Left lung (tissue), 10 donors: ENCODE measurements around the gene IFITM1. TPM values are rescaled to one million over a fixed set of nuclear protein-coding genes. Genes with fewer than 3 reads are reported as not detected.

Source experiments
- ATAC-seq: fragments of 200-7000 bp; cut with Tn5 transposase; one replicate; pipeline ENCODE4 v1.9.1; 2020; ENCODE audit warnings: moderate library complexity
- DNase-seq, 4 donors: peaks; one replicate each; pipeline ENCODE4 v3.0.0-alpha.2; 2013 to 2020
- H3K27ac ChIP-seq, 2 donors: fragments of 200-600 bp; sonication (generic) in 1 of 2; one replicate each; pipeline versions ENCODE4 v1.5.0 to v1.8.0; 2020 to 2021
- H3K27me3 ChIP-seq, 2 donors: fragments of 200-600 bp; sonication (generic) in 1 of 2; one replicate each; pipeline versions ENCODE4 v1.5.0 to v1.8.0; 2020 to 2021
- H3K36me3 ChIP-seq, 2 donors: fragments of 200-600 bp; sonication (generic) in 1 of 2; one replicate each; pipeline versions ENCODE4 v1.5.0 to v1.8.0; 2020 to 2021
- H3K4me1 ChIP-seq, 2 donors: fragments of 200-600 bp; one replicate each; pipeline ENCODE4 v1.8.0; 2021
- H3K4me3 ChIP-seq, 2 donors: fragments of 200-600 bp; sonication (generic) in 1 of 2; one replicate each; pipeline versions ENCODE4 v1.5.0 to v1.8.0; 2020 to 2021; ENCODE audit warnings: mild to moderate bottlenecking in 1 of 2
- H3K9me3 ChIP-seq, 2 donors: fragments of 200-600 bp; sonication (generic) in 1 of 2; one replicate each; pipeline versions ENCODE4 v1.5.0 to v1.8.0; 2020 to 2021
- intact Hi-C, 2 donors: fragments of 100-400 bp; cut with DNase I; formaldehyde crosslinking; loops; one replicate each; pipeline versions ENCODE4 v1.11.2 to v1.14.2; 2022
- polyA plus RNA-seq, 6 donors: library from polyadenylated mRNA; unstranded; fragments of 120-200 nt; gene quantifications; one replicate each; pipeline ENCODE4 v1.2.1, GENCODE V29; 2013; ENCODE audit not compliant: insufficient read length in 6 of 6
- total RNA-seq, 2 donors: library from RNA; stranded (reverse); fragmentation: NEBNext Ultra II Directional; extraction: Animal tissue kit (Norgen Biotek cat#: 25700); gene quantifications; one replicate each; pipeline ENCODE4 v1.2.1, GENCODE V29; 2021
- TF ChIP-seq, protein P1 (sequence below), 2 donors: fragments of 200-600 bp; sonication (generic) in 1 of 2; IDR thresholded peaks; one replicate each; pipeline versions ENCODE4 v1.5.0 to v1.8.0; 2021; ENCODE audit warnings: antibody characterized with exemption in 2 of 2
- donor health status: DM: no; HTN: yes; CAD: no.
- donor health status: DM: no; HTN: no; CAD: no.

IFITM1 gene
- total and polyA plus RNA-seq, 8 donors, result 6.3 to 149 (median 14.5) TPM

DNA sequence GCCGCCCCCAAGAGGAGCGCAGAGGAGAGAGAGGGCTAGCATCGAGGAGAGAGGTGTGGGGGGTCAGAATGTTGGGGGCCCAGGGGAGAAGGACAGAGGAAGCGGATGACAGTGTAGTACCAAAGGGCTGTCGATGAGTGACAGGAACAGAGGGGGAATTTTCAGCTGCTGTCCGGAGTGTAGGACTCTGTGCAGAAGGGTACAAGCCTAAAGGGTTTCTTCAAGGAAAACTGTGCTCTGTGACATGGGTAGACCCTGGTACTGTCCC is 41.0 kb upstream of the IFITM1 start:
- ATAC-seq, result no peak
- no peaks in the 10 kb centered on the region for H3K36me3 ChIP-seq
- no peak for DNase-seq
- peaks cover 0 to 7% of the 10 kb centered on the region in 2 donors for H3K27me3 ChIP-seq
- H3K9me3 ChIP-seq, result no peaks in the 10 kb centered on the region
- H3K4me3 ChIP-seq, result no peak overlapping the region
- intact Hi-C loops, result no loop called here
- TF ChIP-seq, protein P1, sequence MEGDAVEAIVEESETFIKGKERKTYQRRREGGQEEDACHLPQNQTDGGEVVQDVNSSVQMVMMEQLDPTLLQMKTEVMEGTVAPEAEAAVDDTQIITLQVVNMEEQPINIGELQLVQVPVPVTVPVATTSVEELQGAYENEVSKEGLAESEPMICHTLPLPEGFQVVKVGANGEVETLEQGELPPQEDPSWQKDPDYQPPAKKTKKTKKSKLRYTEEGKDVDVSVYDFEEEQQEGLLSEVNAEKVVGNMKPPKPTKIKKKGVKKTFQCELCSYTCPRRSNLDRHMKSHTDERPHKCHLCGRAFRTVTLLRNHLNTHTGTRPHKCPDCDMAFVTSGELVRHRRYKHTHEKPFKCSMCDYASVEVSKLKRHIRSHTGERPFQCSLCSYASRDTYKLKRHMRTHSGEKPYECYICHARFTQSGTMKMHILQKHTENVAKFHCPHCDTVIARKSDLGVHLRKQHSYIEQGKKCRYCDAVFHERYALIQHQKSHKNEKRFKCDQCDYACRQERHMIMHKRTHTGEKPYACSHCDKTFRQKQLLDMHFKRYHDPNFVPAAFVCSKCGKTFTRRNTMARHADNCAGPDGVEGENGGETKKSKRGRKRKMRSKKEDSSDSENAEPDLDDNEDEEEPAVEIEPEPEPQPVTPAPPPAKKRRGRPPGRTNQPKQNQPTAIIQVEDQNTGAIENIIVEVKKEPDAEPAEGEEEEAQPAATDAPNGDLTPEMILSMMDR (IDR thresholded peaks at IDR 0.05), result no peak
- no peak overlapping the region for H3K27ac ChIP-seq
- peaks cover 0 to 38% of the 10 kb centered on the region in 2 donors for H3K4me1 ChIP-seq

DNA sequence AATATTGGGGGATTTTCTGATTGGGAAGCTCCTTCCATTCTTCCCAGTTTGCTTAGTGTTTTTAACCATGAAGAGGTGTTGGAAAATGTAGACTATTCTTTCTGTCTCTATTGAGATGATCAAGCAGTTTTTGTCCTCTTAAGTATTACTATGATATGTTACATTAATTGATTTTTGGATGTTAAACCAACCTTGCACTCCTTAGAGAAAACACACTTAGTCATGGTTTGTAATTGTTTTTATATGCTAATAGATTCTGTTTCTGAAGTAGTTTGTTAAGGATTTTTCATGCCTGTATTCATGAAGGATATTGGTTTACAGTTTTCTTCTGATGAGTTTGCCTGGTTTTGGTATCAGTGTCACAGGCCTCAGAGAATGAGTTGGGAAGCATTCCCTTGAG is 37.6 kb upstream of the IFITM1 start:
- intact Hi-C loops, result no loop called here
- Histone ChIP-seq H3K27ac (no peak overlapping the region), H3K27me3 (peaks cover 32 to 41% of the 10 kb centered on the region in 2 donors)

DNA sequence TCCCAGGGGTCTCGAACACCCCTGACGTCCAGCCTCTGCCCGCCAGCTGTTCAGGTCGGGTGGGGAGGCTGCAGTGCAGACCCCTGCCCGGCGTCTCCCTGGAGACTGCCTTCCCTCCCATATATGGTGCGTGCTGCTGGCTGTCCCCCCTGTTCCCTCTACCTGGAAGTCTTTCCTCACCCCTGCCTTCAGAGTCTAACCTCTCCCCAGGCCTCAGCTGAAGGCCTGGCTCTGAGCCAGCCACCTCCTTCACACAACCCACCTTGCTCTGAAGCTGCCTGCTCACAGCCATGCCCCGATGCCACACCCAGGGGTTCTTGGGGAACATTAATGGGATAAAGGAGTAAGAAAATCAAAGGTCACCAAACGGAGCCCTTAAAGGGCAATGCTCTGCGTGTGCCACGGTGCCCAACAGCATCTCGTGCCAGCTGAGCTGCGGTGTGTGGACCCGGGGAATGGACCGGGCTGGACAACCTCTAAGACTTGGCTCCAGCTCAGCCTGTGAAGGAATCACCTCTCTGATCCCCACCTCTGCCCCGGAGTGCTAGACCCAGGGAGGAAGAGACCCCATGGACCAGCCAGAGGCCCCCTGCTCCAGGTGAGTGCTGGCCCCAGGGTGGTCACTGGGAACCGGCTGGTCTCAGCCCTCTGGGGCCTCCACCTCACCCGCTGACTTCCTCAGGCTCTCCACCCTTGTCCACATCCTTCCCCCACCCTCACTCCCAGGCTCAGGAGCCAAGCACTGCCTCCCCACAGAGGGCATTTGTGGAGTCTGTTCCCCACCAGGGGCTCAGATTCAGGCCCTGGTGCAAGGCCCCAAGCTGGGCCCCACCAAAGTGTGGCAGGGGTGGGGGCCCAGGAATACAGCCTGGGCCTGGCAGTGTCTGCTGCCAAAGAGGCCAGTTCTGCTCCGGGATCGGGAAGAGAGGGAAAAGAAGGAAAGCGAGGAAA is 35.6 kb upstream of the IFITM1 start, which contains the start of gene NLRP6:
NLRP6 (plus strand) TSS at position 407 of the 951 bp plus-strand sequence; CDS start at position 570, 163 bp downstream.
- no peaks in the 10 kb centered on the region for H3K9me3 ChIP-seq
- H3K27me3 ChIP-seq, result peaks cover 50 to 61% of the 10 kb centered on the region in 2 donors
- TF ChIP-seq, protein P1 (IDR thresholded peaks at IDR 0.05), result no peak
- peak in 1 of 4 donors; percentile 54 for DNase-seq
- no peaks in the 10 kb centered on the region for H3K36me3 ChIP-seq
- peaks cover 10 to 52% of the 10 kb centered on the region in 2 donors for H3K4me1 ChIP-seq
- no peak for ATAC-seq
- peak within 1 kb of the TSS in 1 of 2 donors; percentile 40 for H3K4me3 ChIP-seq
- peak within 1 kb of the TSS in 1 of 2 donors; percentile 7 for H3K27ac ChIP-seq
- intact Hi-C loops, result no loop called here

More for the DNA sequence above, 37.6 kb upstream of the IFITM1 start:
- no peaks in the 10 kb centered on the region for H3K36me3 ChIP-seq
- H3K4me3 ChIP-seq, result no peak overlapping the region
- TF ChIP-seq, protein P1 (IDR thresholded peaks at IDR 0.05), result no peak
- ATAC-seq, result no peak
- H3K9me3 ChIP-seq, result no peaks in the 10 kb centered on the region
- H3K4me1 ChIP-seq, result peaks cover 10 to 44% of the 10 kb centered on the region in 2 donors
- DNase-seq, result no peak

DNA sequence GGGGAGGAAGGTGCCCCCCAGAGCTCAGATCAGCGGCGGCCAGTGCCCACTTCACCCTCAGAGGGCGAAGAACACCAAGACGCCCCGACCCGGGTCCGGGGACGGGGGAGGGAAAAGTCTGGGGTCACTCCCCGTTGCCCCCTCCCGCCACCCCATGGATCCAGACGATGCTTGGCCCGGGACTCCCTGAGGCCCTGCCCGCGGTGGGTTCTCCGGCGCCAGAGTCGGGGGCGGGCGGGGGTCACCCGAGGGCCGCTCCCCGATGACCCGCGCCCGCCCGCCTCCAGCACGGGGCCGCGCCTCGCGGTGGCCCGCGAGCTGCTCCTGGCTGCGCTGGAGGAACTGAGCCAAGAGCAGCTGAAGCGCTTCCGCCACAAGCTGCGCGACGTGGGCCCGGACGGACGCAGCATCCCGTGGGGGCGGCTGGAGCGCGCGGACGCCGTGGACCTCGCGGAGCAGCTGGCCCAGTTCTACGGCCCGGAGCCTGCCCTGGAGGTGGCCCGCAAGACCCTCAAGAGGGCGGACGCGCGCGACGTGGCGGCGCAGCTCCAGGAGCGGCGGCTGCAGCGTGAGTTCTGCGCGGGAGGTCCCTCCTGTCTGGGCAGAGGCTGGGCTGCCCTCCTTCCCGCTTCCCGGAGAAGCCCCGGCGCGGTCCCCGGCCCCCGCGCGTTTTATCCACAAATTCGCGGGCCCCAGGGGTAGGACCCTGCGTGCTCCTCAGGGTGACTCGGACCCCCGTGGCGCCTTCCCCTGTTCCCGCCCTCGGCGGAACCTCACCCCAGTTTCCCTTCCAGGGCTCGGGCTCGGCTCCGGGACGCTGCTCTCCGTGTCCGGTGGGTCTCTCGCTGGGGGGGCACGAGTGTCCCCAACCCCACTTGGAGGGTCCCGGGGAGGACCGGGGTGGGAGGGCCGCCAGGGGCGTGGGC is 34.5 kb upstream of the IFITM1 start:
- H3K4me1 ChIP-seq, result peaks cover 10 to 52% of the 10 kb centered on the region in 2 donors
- peak overlapping the region in 1 of 2 donors; percentile 7 for H3K27ac ChIP-seq
- TF ChIP-seq, protein P1 (IDR thresholded peaks at IDR 0.05), result no peak
- H3K9me3 ChIP-seq, result no peaks in the 10 kb centered on the region
- DNase-seq (peak in 1 of 4 donors; percentile 88), ATAC-seq (peak; percentile 19)
- peak overlapping the region in 1 of 2 donors; percentile 40 for H3K4me3 ChIP-seq
- peaks cover 50 to 72% of the 10 kb centered on the region in 2 donors for H3K27me3 ChIP-seq
- H3K36me3 ChIP-seq, result no peaks in the 10 kb centered on the region
- intact Hi-C loops, result no loop called here
